Fibroblast of mammary gland (primary cell): ENCODE results near the gene BEND6.
"Not testable (repeated sequence)": the region's sequence is repeated elsewhere in the genome, so short reads cannot be mapped to it uniquely, and the experiment has no call there.

Experiments
- DNase-seq: peaks from one replicate; pipeline ENCODE4 v3.0.0-alpha.2; 2010; ENCODE audit warnings: low read depth
- H3K4me3 ChIP-seq: 2 replicates; pipeline ENCODE4 v1.5.1; 2011; ENCODE audit warnings: low read depth, mild to moderate bottlenecking, low read length, moderate library complexity; ENCODE audit not compliant: control insufficient read depth
- CTCF ChIP-seq: conservative IDR thresholded peaks from 2 replicates; pipeline ENCODE4 v1.5.1; 2011; ENCODE audit warnings: low read depth, low read length, inconsistent platforms; ENCODE audit not compliant: control insufficient read depth, insufficient read depth

BEND6 gene

GRCh38 chr6:56992036-56992435, 37.1 kb downstream of the BEND6 start:
- H3K4me3 ChIP-seq = no peak overlapping the region
- no peak for TF ChIP-seq CTCF
- DNase-seq = no peak

- TF ChIP-seq CTCF = no peak
- DNase-seq = peak; percentile 15
Observed at GRCh38 chr6:56992703-56993102, 37.8 kb downstream of the BEND6 start.

GRCh38 chr6:56995347-56995902, 40.5 kb downstream of the BEND6 start:
- no peak for TF ChIP-seq CTCF
- DNase-seq = no peak
- H3K4me3 ChIP-seq = no peak overlapping the region

More at GRCh38 chr6:56992703-56993102, 37.8 kb downstream of the BEND6 start:
- no peak overlapping the region for H3K4me3 ChIP-seq

GRCh38 chr6:56996401-56996800, 41.5 kb downstream of the BEND6 start:
- H3K4me3 ChIP-seq = no peak overlapping the region
- no peak for DNase-seq
- no peak for TF ChIP-seq CTCF

GRCh38 chr6:56999049-56999448, 44.1 kb downstream of the BEND6 start:
- no peak overlapping the region for H3K4me3 ChIP-seq
- no peak for DNase-seq
- no peak for TF ChIP-seq CTCF

GRCh38 chr6:56999748-57000147, 44.8 kb downstream of the BEND6 start:
- not testable (repeated sequence) for H3K4me3 ChIP-seq, DNase-seq

GRCh38 chr6:57002197-57002596, 47.3 kb downstream of the BEND6 start:
- H3K4me3 ChIP-seq = no peak overlapping the region
- DNase-seq = no peak
- no peak for TF ChIP-seq CTCF

GRCh38 chr6:57004292-57004691, 49.4 kb downstream of the BEND6 start:
- no peak overlapping the region for H3K4me3 ChIP-seq
- TF ChIP-seq CTCF = no peak
- DNase-seq = no peak
